Retinal pigment epithelial cell (primary cell): ENCODE data around the gene HAUS1.

ENCODE experiments used
- DNase-seq: peaks from one replicate; pipeline ENCODE4 v3.0.0-alpha.2; 2010; ENCODE audit warnings: low read depth
- H3K4me3 ChIP-seq: 2 replicates; pipeline ENCODE4 v1.5.1; 2011; ENCODE audit warnings: mild to moderate bottlenecking, low read length, control low read depth, moderate library complexity
- TF ChIP-seq, protein P1 (sequence below): conservative IDR thresholded peaks from 2 replicates; pipeline ENCODE4 v1.5.1; 2011; ENCODE audit warnings: low read depth, low read length, control low read depth, inconsistent platforms

The HAUS1 gene

DNA sequence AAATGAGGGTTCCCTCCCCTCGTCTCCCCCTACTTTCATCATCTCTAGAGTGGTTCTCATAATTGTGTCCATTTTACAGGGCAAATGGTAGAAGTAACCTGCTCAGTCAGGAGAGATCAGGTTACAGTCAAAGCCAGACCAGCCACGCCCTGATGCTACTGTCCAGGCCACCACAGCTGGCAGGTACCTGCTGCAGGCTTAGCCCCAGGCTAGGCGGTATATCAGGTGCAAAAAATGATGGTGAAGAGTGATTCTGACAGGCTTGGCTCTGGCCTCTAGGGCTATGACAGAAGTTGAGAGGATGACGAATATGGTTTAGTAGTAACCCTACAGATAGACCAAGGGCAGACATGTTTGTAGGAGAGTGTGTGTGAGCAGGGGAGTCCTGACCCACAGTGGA is 67.1 kb downstream of the HAUS1 start:
- no peak overlapping the region for H3K4me3 ChIP-seq
- TF ChIP-seq, protein P1, sequence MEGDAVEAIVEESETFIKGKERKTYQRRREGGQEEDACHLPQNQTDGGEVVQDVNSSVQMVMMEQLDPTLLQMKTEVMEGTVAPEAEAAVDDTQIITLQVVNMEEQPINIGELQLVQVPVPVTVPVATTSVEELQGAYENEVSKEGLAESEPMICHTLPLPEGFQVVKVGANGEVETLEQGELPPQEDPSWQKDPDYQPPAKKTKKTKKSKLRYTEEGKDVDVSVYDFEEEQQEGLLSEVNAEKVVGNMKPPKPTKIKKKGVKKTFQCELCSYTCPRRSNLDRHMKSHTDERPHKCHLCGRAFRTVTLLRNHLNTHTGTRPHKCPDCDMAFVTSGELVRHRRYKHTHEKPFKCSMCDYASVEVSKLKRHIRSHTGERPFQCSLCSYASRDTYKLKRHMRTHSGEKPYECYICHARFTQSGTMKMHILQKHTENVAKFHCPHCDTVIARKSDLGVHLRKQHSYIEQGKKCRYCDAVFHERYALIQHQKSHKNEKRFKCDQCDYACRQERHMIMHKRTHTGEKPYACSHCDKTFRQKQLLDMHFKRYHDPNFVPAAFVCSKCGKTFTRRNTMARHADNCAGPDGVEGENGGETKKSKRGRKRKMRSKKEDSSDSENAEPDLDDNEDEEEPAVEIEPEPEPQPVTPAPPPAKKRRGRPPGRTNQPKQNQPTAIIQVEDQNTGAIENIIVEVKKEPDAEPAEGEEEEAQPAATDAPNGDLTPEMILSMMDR, result no peak
- DNase-seq, result no peak

DNA sequence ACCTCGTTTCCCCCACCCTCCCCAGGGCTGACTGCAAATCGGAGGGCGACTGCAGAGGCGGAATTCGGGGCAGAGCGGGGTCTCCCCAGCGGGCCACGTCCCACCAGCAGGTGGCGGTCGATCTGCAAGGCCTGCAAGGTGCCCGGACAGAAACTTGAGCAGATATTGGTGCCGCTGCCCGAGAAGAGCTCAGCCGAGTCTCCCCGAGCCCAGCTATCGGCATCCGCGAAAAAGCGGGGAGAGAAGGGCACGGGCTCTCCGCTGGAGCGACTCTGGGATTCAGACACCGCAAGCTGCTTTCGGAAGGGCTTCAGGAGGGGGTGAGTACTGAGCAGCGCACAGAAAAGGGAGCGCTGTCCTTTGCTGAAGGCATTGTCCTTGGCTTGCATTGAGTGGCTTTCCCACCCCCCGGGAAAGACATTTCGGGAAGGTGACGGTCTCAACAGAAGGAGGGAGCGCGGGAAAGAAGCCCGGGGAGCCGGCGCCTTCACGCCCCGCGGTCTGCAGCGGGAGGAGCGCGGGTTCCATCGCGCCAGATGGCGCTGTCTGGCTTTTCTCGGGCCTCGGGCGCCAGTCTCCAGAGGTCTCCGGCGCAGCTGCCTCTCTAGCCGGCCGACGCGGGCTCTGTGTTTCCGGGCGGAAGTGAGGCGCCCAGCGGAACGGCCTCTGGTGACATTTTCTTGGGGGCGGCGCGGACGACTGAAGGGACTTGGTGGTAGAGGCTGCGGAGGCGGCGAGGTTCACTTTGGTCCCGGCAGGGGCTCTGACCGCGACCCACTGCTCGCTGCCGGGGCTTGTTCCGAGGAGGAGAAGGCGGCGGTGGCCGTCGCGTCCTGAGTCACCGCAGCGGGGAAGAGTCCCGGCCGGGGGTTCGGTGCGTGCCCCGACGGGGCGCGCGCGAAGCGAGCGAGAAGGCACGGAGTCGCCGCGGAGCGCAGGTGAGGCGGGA is 69.5 kb downstream of the HAUS1 start:
- H3K4me3 ChIP-seq, result peak overlapping the region; percentile 91
- TF ChIP-seq, protein P1, result peak; percentile 97
- peak; percentile 75 for DNase-seq

DNA sequence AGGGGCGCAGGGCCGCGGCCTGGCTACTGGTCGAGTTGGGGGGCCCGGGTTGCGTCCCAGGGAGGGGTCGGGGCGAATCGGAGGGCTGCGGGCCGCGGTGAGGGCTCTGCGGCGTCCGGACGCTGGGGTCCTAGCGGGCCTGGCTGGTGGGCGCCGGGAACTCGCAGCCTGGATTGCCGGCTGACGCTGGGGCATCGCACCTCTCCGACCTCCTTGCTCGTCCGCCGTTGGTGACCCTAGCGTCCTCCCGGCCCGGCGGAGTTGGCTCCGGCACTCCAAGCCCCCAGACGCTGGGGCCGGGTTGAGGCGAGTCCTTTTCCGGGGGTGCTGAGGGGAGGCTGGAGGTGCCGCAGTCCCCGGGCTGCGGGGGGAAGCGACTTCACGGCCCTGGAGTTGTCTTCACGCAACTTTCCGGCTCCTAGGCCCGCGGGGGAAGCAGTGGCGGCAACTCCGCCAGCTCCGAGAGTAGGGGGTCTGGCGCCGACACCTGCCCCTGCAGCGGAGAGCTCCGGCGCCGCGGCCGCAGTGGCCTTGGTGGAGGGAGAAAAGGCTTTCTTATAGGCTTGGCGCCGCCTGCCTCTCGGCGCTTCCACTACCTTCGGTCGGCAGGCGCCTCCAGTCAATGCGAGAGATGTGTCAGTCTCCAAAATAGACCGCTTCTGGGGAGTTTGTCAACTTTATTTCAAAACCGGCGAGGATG is 70.3 kb downstream of the HAUS1 start:
- H3K4me3 ChIP-seq, result peak overlapping the region; percentile 91
- TF ChIP-seq, protein P1, result peak; percentile 27
- DNase-seq, result no peak

DNA sequence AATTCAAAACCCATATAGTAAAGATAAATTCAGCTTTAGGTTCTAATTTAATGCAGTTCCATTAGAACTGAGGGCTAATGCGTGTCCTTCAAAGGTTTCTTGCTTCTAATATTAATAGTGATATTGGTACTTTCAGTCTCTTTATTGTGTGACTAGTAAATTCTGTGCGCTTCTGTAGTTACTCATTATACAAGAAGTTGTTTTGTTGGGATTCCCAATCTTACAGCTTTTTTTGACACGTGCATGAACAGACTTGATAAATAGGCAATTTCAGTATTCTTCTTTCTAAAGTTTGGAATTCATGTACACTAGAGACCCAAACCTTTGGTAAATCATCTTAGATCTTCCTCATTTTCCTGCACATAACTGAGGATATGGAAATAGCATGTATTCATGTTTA is 71.8 kb downstream of the HAUS1 start:
- no peak overlapping the region for H3K4me3 ChIP-seq
- no peak for DNase-seq

More for the DNA sequence above, 71.8 kb downstream of the HAUS1 start:
- TF ChIP-seq, protein P1, result no peak
